OCI-LY1 (cell line): ENCODE results near the gene UGT1A9.

Experiments
- CTCF ChIP-seq: fragments of 200-600 bp; sonication (generic), shearing (Covaris generic); IDR thresholded peaks from 2 replicates; pipeline ENCODE4 v1.5.1; 2017; ENCODE audit warnings: mild to moderate bottlenecking, antibody characterized with exemption, low read length, moderate library complexity, mixed read lengths
- EZH2 ChIP-seq: fragments of 200-600 bp; sonication (generic), shearing (Covaris generic); IDR thresholded peaks from 2 replicates; pipeline ENCODE4 v1.8.0; 2017; ENCODE audit warnings: borderline replicate concordance, mixed run types, mild to moderate bottlenecking, antibody characterized with exemption, low read length, moderate library complexity, mixed read lengths

GRCh38 chr2:233651430-233651829 is 20.3 kb upstream of the UGT1A9 start:
- TF ChIP-seq CTCF = no peak
- no peak for TF ChIP-seq EZH2
